ENCODE data around the gene MT1B.

MT1B gene

DNA sequence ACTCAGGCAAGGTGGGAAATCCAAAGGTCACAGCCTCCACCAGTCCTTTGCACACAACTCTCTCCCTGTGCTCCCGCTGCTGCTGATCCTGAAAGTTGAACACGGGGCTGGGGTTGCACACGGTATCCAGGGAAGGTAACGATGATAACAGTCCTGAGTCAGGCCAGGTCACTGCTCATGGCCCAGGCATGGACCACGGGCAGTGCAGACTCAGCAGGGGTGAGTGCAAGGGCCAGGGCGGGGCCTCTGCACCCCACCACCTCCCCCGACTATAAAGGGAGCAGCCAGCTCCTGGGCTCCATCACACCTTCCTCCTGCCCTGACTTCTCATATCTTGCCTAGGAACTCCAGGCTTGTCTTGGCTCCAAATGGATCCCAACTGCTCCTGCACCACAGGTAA, at the start of gene MT1B:
TSS of gene MT1B (plus strand) at position 301 of the 400 bp plus-strand sequence. CDS start at position 369, 68 bp downstream.
- no peak for DNase-seq

DNA sequence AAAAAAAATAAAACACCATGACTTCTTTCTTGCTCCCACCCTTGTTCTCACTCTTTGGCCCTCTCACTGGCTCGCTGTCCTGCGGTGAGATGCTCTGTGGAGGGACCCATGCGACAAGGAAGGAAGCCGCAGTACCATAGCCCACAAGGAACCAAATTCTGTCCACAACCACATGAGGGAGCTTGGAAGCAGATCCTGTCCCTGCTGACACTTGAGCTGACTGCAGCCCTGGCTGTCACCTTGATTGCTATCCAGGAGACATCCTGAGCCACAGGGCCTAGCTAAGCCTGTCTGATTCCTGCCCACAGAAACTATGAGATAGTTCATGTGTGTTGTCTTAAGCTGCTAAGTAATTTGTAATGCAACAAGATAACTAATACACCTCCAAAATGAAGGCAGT, 48.1 kb upstream of the MT1B start:
- peak; percentile 32 for DNase-seq

GRCh38 chr16:56604966-56605365, 46.7 kb upstream of the MT1B start:
- DNase-seq = no peak

GRCh38 chr16:56605475-56605874, 46.2 kb upstream of the MT1B start:
- DNase-seq = no peak

- no peak for DNase-seq
These were observed 45.6 kb upstream of the MT1B start for GRCh38 chr16:56606071-56606475.

- DNase-seq = no peak
These were observed 45.1 kb upstream of the MT1B start for GRCh38 chr16:56606476-56607108.

GRCh38 chr16:56607109-56607618, 44.5 kb upstream of the MT1B start:
- peak; percentile 30 for DNase-seq

- no peak for DNase-seq
These were observed 44.0 kb upstream of the MT1B start for GRCh38 chr16:56607675-56608042.

- DNase-seq = peak; percentile 85
These were observed 43.4 kb upstream of the MT1B start, which contains the start of gene MT2A for GRCh38 chr16:56608043-56608875. Gene MT2A (plus strand): TSS chr16:56608584. CDS start chr16:56608656, 72 bp downstream.

- DNase-seq = no peak
These were observed 42.7 kb upstream of the MT1B start for GRCh38 chr16:56608876-56609462.

- peak; percentile 82 for DNase-seq
These were observed 42.2 kb upstream of the MT1B start for GRCh38 chr16:56609463-56609921.

- peak; percentile 69 for DNase-seq
These were observed 41.6 kb upstream of the MT1B start for GRCh38 chr16:56610017-56610608.

DNA sequence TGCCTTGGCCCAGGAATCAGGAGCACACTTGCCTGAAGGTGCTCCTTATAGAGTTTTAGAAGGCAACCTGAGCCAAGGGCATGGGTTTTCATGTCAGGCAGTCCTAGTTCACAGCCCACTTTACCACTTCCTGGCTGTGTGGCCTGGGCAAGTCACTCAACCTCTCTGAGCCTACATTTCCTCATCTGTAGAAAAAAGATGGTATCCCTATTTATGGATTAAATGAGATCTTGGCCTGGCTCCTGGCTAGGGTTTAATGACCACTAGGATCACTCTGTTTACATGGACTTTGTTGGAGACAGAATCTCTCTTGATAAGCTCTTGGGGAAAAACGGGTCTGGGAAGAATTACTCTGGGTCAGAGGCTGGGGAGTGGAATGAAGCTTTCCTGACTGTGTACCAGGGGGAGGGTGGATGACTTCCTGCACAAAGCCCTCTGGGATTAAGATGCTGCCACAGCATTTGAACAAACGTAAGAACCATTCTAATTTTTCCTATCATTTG, 41.0 kb upstream of the MT1B start:
- DNase-seq = no peak

GRCh38 chr16:56611281-56611833, 40.3 kb upstream of the MT1B start:
- no peak for DNase-seq

- DNase-seq = no peak
These were observed 38.0 kb upstream of the MT1B start for GRCh38 chr16:56613706-56614105.

GRCh38 chr16:56614549-56614991, 37.1 kb upstream of the MT1B start:
- no peak for DNase-seq

DNA sequence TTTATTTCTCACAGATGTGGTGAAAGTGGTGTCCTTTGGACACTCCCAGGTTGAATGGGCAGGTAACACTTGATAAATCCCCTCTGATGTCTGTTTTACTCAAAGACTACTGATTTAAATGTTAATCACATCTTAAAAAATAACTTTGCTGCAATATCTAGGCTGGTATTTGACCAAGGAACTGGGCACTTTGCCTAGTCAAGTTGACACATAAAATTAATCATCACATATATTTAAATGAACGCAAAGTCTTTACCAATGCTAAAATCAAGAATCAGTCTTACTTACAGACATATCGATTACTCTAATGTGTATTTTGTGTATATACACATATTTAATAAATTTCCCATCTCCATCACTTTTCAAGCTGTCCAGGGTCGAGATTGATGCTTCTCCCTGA, 36.3 kb upstream of the MT1B start:
- no peak for DNase-seq

DNA sequence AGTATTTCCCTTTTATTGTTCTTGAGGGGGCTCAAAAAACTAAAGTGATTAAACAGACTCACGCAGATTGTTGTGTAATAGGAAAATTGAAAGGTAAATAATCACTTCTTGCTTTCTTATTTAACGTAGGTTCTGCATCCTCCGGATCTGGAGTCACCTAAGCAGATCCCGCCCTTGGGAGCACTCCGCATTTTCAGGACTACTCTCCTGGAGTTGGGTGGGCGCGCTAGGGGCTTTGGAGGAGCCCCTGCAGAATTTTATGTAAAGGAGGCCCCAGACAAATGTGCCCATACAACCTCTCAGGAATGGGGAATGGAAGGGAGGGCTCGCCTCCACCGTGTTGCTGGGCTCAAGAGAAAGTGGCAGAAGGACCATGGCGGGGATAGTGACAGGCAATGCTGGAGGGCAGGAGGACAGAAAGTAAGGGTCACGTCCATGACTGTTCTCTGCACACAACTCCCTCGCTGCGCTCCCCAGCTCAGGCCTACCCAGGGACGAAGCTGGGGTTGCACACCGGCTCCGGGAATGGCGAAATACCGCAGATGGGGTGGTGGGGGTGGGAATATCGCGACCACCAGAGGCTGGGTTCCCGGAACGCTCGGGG, 35.0 kb upstream of the MT1B start:
- DNase-seq = no peak

- peak; percentile 44 for DNase-seq
These were observed 34.2 kb upstream of the MT1B start for GRCh38 chr16:56617212-56618085.

GRCh38 chr16:56618138-56618537, 33.5 kb upstream of the MT1B start:
- DNase-seq = no peak

- no peak for DNase-seq
These were observed 31.3 kb upstream of the MT1B start for GRCh38 chr16:56620339-56620897.

Data from CD4-positive, alpha-beta T cell treated with Interleukin-17A for 1 hour (primary cell).